ENCODE results near the gene BRI3BP.

BRI3BP gene

GRCh38 chr12:124993626-124994436 lies at the start of gene BRI3BP:
Gene BRI3BP, plus strand, starts transcription at chr12:124993645. Its CDS starts 146 bp downstream, at chr12:124993791.
- intact Hi-C loops (cut with DNase I): loop anchor here (5.0 kb wide), 1 partner anchor 73 kb away; the partner anchor contains the start of gene AACS
- DNase-seq: peak; percentile 11 to 86 (median 74)

GRCh38 chr12:124946447-124946793 lies 47.0 kb upstream of the BRI3BP start:
- intact Hi-C loops (cut with DNase I): no loop called here
- no peak for DNase-seq

GRCh38 chr12:124947013-124947412 lies 46.4 kb upstream of the BRI3BP start:
- intact Hi-C loops (cut with DNase I): no loop called here
- DNase-seq: no peak

GRCh38 chr12:124947561-124948398 lies 45.7 kb upstream of the BRI3BP start:
- DNase-seq: no peak
- intact Hi-C loops (cut with DNase I): no loop called here

- no peak for DNase-seq
These were observed 44.4 kb upstream of the BRI3BP start for GRCh38 chr12:124949066-124949465.

GRCh38 chr12:124949779-124950728 lies 43.4 kb upstream of the BRI3BP start:
- DNase-seq: no peak
- intact Hi-C loops (cut with DNase I): no loop called here

More at GRCh38 chr12:124949066-124949465, 44.4 kb upstream of the BRI3BP start:
- intact Hi-C loops (cut with DNase I): no loop called here

GRCh38 chr12:124952295-124952694 lies 41.1 kb upstream of the BRI3BP start:
- intact Hi-C loops (cut with DNase I): no loop called here
- no peak for DNase-seq

- intact Hi-C loops (cut with DNase I): no loop called here
These were observed 40.6 kb upstream of the BRI3BP start for GRCh38 chr12:124952801-124953200.

GRCh38 chr12:124953689-124954405 lies 39.6 kb upstream of the BRI3BP start:
- DNase-seq: no peak

More at GRCh38 chr12:124952801-124953200, 40.6 kb upstream of the BRI3BP start:
- DNase-seq: no peak

GRCh38 chr12:124954771-124955170 lies 38.7 kb upstream of the BRI3BP start:
- no peak for DNase-seq
- intact Hi-C loops (cut with DNase I): no loop called here

More at GRCh38 chr12:124953689-124954405, 39.6 kb upstream of the BRI3BP start:
- intact Hi-C loops (cut with DNase I): no loop called here

GRCh38 chr12:124956571-124956970 lies 36.9 kb upstream of the BRI3BP start:
- DNase-seq: no peak
- intact Hi-C loops (cut with DNase I): no loop called here

- no peak for DNase-seq
- intact Hi-C loops (cut with DNase I): no loop called here
These were observed 32.4 kb upstream of the BRI3BP start for GRCh38 chr12:124961055-124961454.

- intact Hi-C loops (cut with DNase I): no loop called here
- DNase-seq: no peak
These were observed 30.2 kb upstream of the BRI3BP start for GRCh38 chr12:124963211-124963610.

GRCh38 chr12:124964251-124964650 lies 29.2 kb upstream of the BRI3BP start:
- intact Hi-C loops (cut with DNase I): no loop called here
- no peak for DNase-seq

- intact Hi-C loops (cut with DNase I): no loop called here
- DNase-seq: peak in 21 of 42 donors; percentile 4 to 72 (median 31)
These were observed 28.5 kb upstream of the BRI3BP start for GRCh38 chr12:124964836-124965462.

- DNase-seq: no peak
- intact Hi-C loops (cut with DNase I): no loop called here
These were observed 26.3 kb upstream of the BRI3BP start for GRCh38 chr12:124967016-124967739.

- intact Hi-C loops (cut with DNase I): no loop called here
- no peak for DNase-seq
These were observed 24.8 kb upstream of the BRI3BP start for GRCh38 chr12:124968656-124969055.

Measured in head of caudate nucleus (tissue), 42 donors.